ENCODE measurements around the gene E4F1. TPM values are rescaled to one million over a fixed set of nuclear protein-coding genes. Genes with fewer than 3 reads are reported as not detected.

E4F1 gene
- 43.2 and 56.5 TPM in 2 replicates for total RNA-seq (2014; rRNA removed; shearing (Covaris generic); ENCODE audit: low replicate concordance)

DNA sequence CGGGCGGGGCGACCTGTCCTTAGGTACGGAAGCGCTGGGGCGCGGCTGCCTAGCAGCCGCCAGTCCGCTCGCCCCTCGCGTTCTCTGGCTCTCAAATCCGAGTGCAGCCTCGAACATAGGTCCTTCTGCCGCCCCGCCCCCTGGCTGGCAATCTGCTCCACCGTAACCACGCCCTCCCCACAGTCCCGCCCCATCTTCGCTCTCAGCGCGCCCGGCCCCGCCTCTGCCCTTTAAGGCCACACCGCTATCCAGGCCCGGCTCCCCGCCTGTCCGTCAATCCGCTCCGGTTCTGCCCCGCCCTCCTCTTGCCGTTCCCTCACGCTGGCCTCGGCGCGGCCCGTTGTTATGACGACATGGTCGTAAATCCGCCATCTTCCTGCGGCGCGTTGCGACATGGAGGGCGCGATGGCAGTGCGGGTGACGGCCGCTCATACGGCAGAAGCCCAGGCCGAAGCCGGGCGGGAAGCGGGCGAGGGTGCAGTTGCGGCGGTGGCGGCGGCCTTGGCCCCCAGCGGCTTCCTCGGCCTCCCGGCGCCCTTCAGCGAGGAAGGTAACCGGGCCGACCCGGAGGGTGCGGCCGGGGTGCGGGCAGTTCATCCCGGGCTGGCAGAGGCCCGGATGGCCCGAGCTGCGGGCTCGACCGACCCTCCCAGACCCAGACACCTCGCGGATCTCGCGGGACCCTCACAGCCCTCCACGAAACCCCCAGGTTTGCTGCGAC, at the start of gene E4F1:
TSS of gene E4F1 (plus strand) at position 371 of the 721 bp plus-strand sequence. CDS start at position 394, 23 bp downstream.
- DNase-seq = peak; percentile 100
- Histone ChIP-seq H3K27me3 (no peaks in the 10 kb centered on the region), H3K9me3 (no peaks in the 10 kb centered on the region), H3K36me3 (peaks cover 22% of the 10 kb centered on the region), H3K4me3 (peak within 1 kb of the TSS; percentile 89)

DNA sequence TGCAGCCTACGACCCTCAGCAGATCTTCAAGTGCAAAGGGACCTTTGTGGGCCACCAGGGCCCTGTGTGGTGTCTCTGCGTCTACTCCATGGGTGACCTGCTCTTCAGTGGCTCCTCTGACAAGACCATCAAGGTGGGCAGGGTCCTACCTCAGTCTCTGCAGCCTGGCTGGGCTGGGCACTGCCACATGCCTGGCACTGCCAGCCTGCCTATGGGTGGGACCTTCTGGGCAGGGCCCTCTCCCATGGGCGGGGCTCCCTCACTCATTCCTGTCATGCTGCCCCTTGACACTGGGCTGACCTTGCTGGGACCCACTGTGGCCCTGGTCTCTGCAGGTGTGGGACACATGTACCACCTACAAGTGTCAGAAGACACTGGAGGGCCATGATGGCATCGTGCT, 49.5 kb upstream of the E4F1 start:
- peaks cover 71% of the 10 kb centered on the region for H3K36me3 ChIP-seq
- DNase-seq = no peak
- H3K4me3 ChIP-seq = no peak overlapping the region
- H3K9me3 ChIP-seq = no peaks in the 10 kb centered on the region
- no peaks in the 10 kb centered on the region for H3K27me3 ChIP-seq

- H3K27me3 ChIP-seq = no peaks in the 10 kb centered on the region
- H3K4me3 ChIP-seq = no peak overlapping the region
- no peak for DNase-seq
- peaks cover 64% of the 10 kb centered on the region for H3K36me3 ChIP-seq
- H3K9me3 ChIP-seq = no peaks in the 10 kb centered on the region
Observed at GRCh38 chr16:2174396-2175131, 48.8 kb upstream of the E4F1 start.

- Histone ChIP-seq H3K36me3 (peaks cover 56% of the 10 kb centered on the region), H3K9me3 (no peaks in the 10 kb centered on the region), H3K4me3 (no peak overlapping the region), H3K27me3 (no peaks in the 10 kb centered on the region)
- DNase-seq = no peak
Observed at GRCh38 chr16:2175454-2175853, 47.9 kb upstream of the E4F1 start.

DNA sequence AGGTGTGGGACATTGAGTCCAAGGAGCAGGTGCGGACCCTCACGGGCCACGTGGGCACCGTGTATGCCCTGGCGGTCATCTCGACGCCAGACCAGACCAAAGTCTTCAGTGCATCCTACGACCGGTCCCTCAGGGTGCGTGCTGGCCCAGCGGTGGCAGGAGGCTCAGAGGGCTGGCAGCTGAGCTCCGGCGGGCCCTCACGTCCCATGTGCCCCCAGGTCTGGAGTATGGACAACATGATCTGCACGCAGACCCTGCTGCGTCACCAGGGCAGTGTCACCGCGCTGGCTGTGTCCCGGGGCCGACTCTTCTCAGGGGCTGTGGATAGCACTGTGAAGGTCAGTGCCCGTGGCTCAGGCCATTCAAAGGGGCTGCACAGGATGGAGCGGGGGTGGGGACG, 47.3 kb upstream of the E4F1 start:
- Histone ChIP-seq H3K36me3 (peaks cover 50% of the 10 kb centered on the region), H3K9me3 (no peaks in the 10 kb centered on the region), H3K4me3 (no peak overlapping the region), H3K27me3 (no peaks in the 10 kb centered on the region)
- DNase-seq = no peak

DNA sequence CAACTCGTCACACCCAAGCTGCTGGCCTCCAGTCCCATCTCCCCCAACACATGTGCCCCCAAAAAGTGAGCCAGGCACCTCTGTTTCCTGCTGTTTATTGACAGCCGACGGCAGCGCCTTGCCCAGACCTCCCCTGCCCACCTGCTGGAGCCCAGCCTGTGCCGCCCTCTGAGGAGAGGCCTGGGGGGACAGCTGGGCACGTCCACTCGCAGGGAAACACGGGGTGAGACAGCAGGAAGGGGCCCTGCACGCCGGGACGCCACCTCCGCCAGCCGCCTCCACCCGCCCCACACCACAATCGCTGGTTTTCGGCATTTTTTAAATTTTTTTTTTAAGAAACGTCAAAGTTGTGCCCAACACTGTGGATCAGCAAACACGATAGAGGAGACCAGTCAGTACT, 46.3 kb upstream of the E4F1 start:
- H3K9me3 ChIP-seq = no peaks in the 10 kb centered on the region

GRCh38 chr16:2177561-2177960, 45.8 kb upstream of the E4F1 start:
- no peak overlapping the region for H3K4me3 ChIP-seq
- H3K27me3 ChIP-seq = no peaks in the 10 kb centered on the region
- no peak for DNase-seq
- H3K36me3 ChIP-seq = peaks cover 46% of the 10 kb centered on the region
- H3K9me3 ChIP-seq = no peaks in the 10 kb centered on the region

More for the DNA sequence above, 46.3 kb upstream of the E4F1 start:
- DNase-seq = no peak
- H3K27me3 ChIP-seq = no peaks in the 10 kb centered on the region
- peaks cover 43% of the 10 kb centered on the region for H3K36me3 ChIP-seq
- H3K4me3 ChIP-seq = no peak overlapping the region

GRCh38 chr16:2178321-2179106, 44.9 kb upstream of the E4F1 start:
- H3K27me3 ChIP-seq = no peaks in the 10 kb centered on the region
- no peak for DNase-seq
- no peak overlapping the region for H3K4me3 ChIP-seq
- peaks cover 43% of the 10 kb centered on the region for H3K36me3 ChIP-seq
- no peaks in the 10 kb centered on the region for H3K9me3 ChIP-seq

DNA sequence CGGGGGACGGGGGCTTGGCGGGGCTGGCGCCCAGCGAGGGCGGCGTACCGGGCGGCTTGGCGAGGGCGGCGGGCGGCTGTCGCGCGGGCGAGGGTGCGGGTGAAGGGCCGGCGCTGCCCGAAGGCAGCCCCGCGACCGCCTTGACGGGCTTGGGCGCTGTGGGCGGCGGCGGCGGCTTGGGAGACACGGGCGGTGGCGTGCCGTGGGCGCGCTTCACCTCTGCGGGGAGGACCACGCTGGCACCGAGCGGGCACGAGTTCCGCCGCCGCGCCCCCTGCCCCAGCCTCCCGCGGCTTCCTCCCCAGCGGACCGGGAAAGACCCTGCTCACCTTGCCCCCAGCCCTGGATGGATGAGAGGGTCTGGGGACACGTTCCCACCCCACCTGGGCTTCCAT, 44.3 kb upstream of the E4F1 start:
- Histone ChIP-seq H3K4me3 (no peak overlapping the region), H3K27me3 (no peaks in the 10 kb centered on the region), H3K36me3 (peaks cover 40% of the 10 kb centered on the region), H3K9me3 (no peaks in the 10 kb centered on the region)
- DNase-seq = no peak

DNA sequence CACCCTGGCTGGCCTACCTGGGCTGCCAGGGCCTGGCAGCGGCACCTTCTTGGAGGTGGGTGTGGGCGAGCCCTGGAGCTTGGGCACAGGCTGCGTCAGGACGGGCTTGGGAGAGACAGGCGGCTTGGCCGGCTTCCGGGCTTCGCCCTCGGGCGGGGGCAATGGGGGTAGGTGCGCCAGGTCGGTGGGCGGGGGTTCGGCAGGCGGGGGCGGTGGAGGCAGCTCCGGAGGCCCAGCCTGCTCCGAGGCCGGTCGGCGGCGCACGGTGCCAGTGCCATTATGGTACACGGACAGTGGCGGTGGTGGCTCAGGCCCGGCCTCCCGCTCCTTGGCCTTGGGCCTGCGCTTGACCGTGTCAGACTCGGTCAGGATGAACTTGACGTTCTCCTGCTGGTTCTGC, 43.8 kb upstream of the E4F1 start:
- no peak for DNase-seq
- H3K27me3 ChIP-seq = no peaks in the 10 kb centered on the region
- no peak overlapping the region for H3K4me3 ChIP-seq
- no peaks in the 10 kb centered on the region for H3K9me3 ChIP-seq
- peaks cover 35% of the 10 kb centered on the region for H3K36me3 ChIP-seq

- DNase-seq = no peak
- Histone ChIP-seq H3K27me3 (no peaks in the 10 kb centered on the region), H3K36me3 (peaks cover 26% of the 10 kb centered on the region), H3K4me3 (no peak overlapping the region), H3K9me3 (no peaks in the 10 kb centered on the region)
Observed at GRCh38 chr16:2180461-2180860, 42.9 kb upstream of the E4F1 start.

- no peak for DNase-seq
- Histone ChIP-seq H3K4me3 (no peak overlapping the region), H3K36me3 (peaks cover 19% of the 10 kb centered on the region), H3K27me3 (no peaks in the 10 kb centered on the region), H3K9me3 (no peaks in the 10 kb centered on the region)
Observed at GRCh38 chr16:2180962-2181923, 42.1 kb upstream of the E4F1 start.

GRCh38 chr16:2181952-2182351, 41.4 kb upstream of the E4F1 start:
- peaks cover 16% of the 10 kb centered on the region for H3K36me3 ChIP-seq
- H3K9me3 ChIP-seq = no peaks in the 10 kb centered on the region
- H3K4me3 ChIP-seq = no peak overlapping the region
- DNase-seq = no peak
- no peaks in the 10 kb centered on the region for H3K27me3 ChIP-seq

- H3K27me3 ChIP-seq = no peaks in the 10 kb centered on the region
- DNase-seq = no peak
- peaks cover 8% of the 10 kb centered on the region; the same call in 1 of the 2 replicates for H3K36me3 ChIP-seq
Observed at GRCh38 chr16:2183671-2184070, 39.7 kb upstream of the E4F1 start.

GRCh38 chr16:2184346-2184745, 39.0 kb upstream of the E4F1 start:
- H3K4me3 ChIP-seq = no peak overlapping the region
- no peaks in the 10 kb centered on the region for H3K9me3 ChIP-seq
- no peaks in the 10 kb centered on the region for H3K27me3 ChIP-seq
- peaks cover 8% of the 10 kb centered on the region; the same call in 1 of the 2 replicates for H3K36me3 ChIP-seq
- DNase-seq = no peak

More at GRCh38 chr16:2183671-2184070, 39.7 kb upstream of the E4F1 start:
- no peaks in the 10 kb centered on the region for H3K9me3 ChIP-seq
- H3K4me3 ChIP-seq = no peak overlapping the region

DNA sequence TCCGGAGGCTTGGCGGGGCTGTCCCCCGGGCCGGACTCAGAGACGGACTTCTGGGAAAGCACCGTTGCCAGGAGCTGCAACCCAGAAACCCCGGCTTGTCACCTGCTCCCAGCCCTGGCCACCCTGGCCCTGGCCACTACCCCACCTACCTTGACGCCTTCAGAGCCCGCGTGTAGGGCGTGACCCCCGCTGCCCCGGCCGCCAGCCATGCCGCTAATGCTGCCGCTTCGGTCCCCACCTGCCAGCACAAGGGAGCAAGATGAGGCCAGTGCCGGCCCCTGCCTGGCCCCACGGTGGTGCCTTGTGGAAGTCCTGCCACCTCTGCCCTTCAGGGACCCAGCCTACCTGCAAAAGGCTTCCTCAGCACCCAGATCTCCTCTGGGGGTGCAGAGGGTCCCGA, 38.4 kb upstream of the E4F1 start:
- Histone ChIP-seq H3K9me3 (no peaks in the 10 kb centered on the region), H3K27me3 (no peaks in the 10 kb centered on the region), H3K36me3 (peaks cover 8% of the 10 kb centered on the region; the same call in 1 of the 2 replicates), H3K4me3 (no peak overlapping the region)
- DNase-seq = no peak
